Stimulated activated memory B cell treated with anti-CD40 and anti-IgM and Interleukin-4, amounts not matched to agents 10 μg/mL and 1 μg/mL and 100 μg/mL, for 72 hours (primary cell): ENCODE data around the gene KIF23.
"Not testable (repeated sequence)": the region's sequence is repeated elsewhere in the genome, so short reads cannot be mapped to it uniquely, and the experiment has no call there.

Source experiments
- ATAC-seq: fragments of 150-1000 bp; cut with Tn5 transposase; 2 replicates; pipeline ENCODE4 v1.10.0; 2021
- H3K27ac Mint-ChIP-seq: one replicate; pipeline ENCODE4 v1.8.0; 2022; ENCODE audit warnings: mild to moderate bottlenecking, mixed read lengths
- H3K27me3 Mint-ChIP-seq: one replicate; pipeline ENCODE4 v1.8.0; 2022; ENCODE audit warnings: mixed read lengths
- H3K36me3 Mint-ChIP-seq: one replicate; pipeline ENCODE4 v1.8.0; 2022; ENCODE audit warnings: mixed read lengths
- H3K4me1 Mint-ChIP-seq: one replicate; pipeline ENCODE4 v1.8.0; 2022; ENCODE audit warnings: mixed read lengths
- H3K4me3 Mint-ChIP-seq: one replicate; pipeline ENCODE4 v1.8.0; 2022; ENCODE audit warnings: mild to moderate bottlenecking, moderate library complexity, mixed read lengths
- H3K9me3 Mint-ChIP-seq: one replicate; pipeline ENCODE4 v1.8.0; 2022; ENCODE audit warnings: mixed read lengths

KIF23 gene

GRCh38 chr15:69413822-69414700, at the start of gene KIF23:
Gene KIF23 (plus strand): TSS chr15:69414349. CDS start chr15:69414466, 117 bp downstream.
- Mint-ChIP-seq H3K27me3 (no peaks in the 10 kb centered on the region), H3K4me3 (peak within 1 kb of the TSS; percentile 86), H3K9me3 (no peaks in the 10 kb centered on the region), H3K4me1 (peaks cover 7% of the 10 kb centered on the region), H3K27ac (peak within 1 kb of the TSS; percentile 82), H3K36me3 (no peaks in the 10 kb centered on the region)
- ATAC-seq, result peak; percentile 98

DNA sequence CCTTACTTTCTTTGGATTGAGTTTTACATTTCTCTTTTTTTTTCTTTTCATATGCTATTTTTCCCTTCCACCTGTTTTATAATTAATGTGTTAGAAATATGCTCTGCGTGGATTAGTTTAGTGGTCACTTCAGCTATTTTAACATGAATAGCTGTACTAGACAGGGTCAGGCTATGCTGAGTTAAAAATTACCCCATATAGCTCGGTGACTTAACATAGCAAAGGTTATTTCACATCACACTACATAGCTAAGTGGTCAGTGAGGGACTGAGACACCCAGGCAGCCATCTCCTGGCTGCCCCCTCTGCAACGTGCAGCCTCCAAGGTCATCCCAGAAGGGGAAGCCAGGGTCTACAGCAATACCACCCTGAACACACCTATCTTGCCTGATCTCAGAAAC, 46.9 kb upstream of the KIF23 start:
- H3K27me3 Mint-ChIP-seq, result peaks cover 27% of the 10 kb centered on the region
- H3K36me3 Mint-ChIP-seq, result no peaks in the 10 kb centered on the region
- no peak overlapping the region for H3K27ac Mint-ChIP-seq
- H3K4me3 Mint-ChIP-seq, result no peak overlapping the region
- peaks cover 3% of the 10 kb centered on the region for H3K9me3 Mint-ChIP-seq
- no peak for ATAC-seq
- no peaks in the 10 kb centered on the region for H3K4me1 Mint-ChIP-seq

DNA sequence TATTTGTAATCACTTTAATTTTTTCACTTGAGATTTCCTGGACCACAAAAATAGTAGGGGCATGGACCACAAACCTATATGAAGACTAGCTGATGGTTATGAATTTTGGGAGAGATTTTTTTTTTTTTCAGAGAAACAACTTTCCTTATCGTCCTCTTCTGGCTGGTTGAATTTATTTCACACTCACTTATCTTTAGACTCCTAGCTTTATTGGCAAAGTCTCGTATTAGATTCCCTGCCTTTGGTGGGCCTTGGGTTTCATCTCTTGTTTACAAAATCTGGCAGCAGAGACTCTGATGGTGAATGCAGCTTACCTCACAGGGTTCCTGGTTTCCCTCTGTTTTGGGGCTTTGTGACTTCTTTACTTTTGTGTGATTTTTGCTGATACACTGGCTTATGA, 44.5 kb upstream of the KIF23 start:
- H3K4me3 Mint-ChIP-seq, result no peak overlapping the region
- no peak overlapping the region for H3K27ac Mint-ChIP-seq
- H3K4me1 Mint-ChIP-seq, result no peaks in the 10 kb centered on the region
- no peak for ATAC-seq
- peaks cover 49% of the 10 kb centered on the region for H3K27me3 Mint-ChIP-seq
- H3K36me3 Mint-ChIP-seq, result no peaks in the 10 kb centered on the region
- peaks cover 7% of the 10 kb centered on the region for H3K9me3 Mint-ChIP-seq

DNA sequence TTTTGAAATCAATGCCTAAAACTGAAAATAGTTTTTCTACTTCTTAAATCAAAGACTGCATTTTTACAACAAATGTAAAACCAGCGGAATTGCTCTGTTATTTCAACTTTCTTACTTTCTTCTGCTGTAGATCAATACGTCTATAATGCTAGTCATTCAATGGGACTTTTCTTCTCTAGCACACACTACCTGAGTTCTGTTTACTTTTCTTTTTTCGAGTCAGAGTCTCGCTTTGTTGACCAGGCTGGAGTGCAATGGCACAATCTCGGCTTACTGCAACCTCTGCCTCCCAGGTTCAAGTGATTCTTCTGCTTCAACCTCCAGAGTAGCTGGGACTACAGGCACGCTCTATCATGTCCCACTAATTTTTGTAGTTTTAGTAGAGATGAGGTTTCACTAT, 40.7 kb upstream of the KIF23 start:
- Mint-ChIP-seq H3K9me3 (peaks cover 4% of the 10 kb centered on the region), H3K4me1 (no peaks in the 10 kb centered on the region), H3K36me3 (no peaks in the 10 kb centered on the region), H3K27me3 (peaks cover 43% of the 10 kb centered on the region), H3K27ac (no peak overlapping the region), H3K4me3 (no peak overlapping the region)
- ATAC-seq, result no peak

GRCh38 chr15:69375151-69375790, 38.9 kb upstream of the KIF23 start:
- Mint-ChIP-seq H3K9me3 (peaks cover 4% of the 10 kb centered on the region), H3K27ac (no peak overlapping the region), H3K36me3 (no peaks in the 10 kb centered on the region), H3K27me3 (peaks cover 56% of the 10 kb centered on the region), H3K4me3 (no peak overlapping the region), H3K4me1 (no peaks in the 10 kb centered on the region)
- ATAC-seq, result no peak

GRCh38 chr15:69377216-69377970, 36.8 kb upstream of the KIF23 start:
- no peak overlapping the region for H3K27ac Mint-ChIP-seq
- no peaks in the 10 kb centered on the region for H3K4me1 Mint-ChIP-seq
- peaks cover 4% of the 10 kb centered on the region for H3K9me3 Mint-ChIP-seq
- no peak overlapping the region for H3K4me3 Mint-ChIP-seq
- no peaks in the 10 kb centered on the region for H3K36me3 Mint-ChIP-seq
- no peak for ATAC-seq
- H3K27me3 Mint-ChIP-seq, result peaks cover 64% of the 10 kb centered on the region

- no peak for ATAC-seq
- H3K27me3 Mint-ChIP-seq, result peaks cover 37% of the 10 kb centered on the region
- no peak overlapping the region for H3K27ac Mint-ChIP-seq
- no peaks in the 10 kb centered on the region for H3K4me1 Mint-ChIP-seq
- H3K9me3 Mint-ChIP-seq, result no peaks in the 10 kb centered on the region
- H3K4me3 Mint-ChIP-seq, result no peak overlapping the region
- H3K36me3 Mint-ChIP-seq, result no peaks in the 10 kb centered on the region
Measured at GRCh38 chr15:69380100-69380725, 33.9 kb upstream of the KIF23 start.

- Mint-ChIP-seq H3K27me3 (peaks cover 36% of the 10 kb centered on the region), H3K4me1 (no peaks in the 10 kb centered on the region), H3K4me3 (no peak overlapping the region), H3K9me3 (no peaks in the 10 kb centered on the region), H3K27ac (no peak overlapping the region), H3K36me3 (no peaks in the 10 kb centered on the region)
- peak; percentile 15 for ATAC-seq
Measured at GRCh38 chr15:69380726-69381105, 33.4 kb upstream of the KIF23 start.

- peaks cover 27% of the 10 kb centered on the region for H3K27me3 Mint-ChIP-seq
- H3K9me3 Mint-ChIP-seq, H3K4me1 Mint-ChIP-seq, ATAC-seq, H3K4me3 Mint-ChIP-seq, H3K36me3 Mint-ChIP-seq, H3K27ac Mint-ChIP-seq: not testable (repeated sequence)
Measured at GRCh38 chr15:69382176-69382575, 32.0 kb upstream of the KIF23 start.

- not testable (repeated sequence) for ATAC-seq, H3K4me3 Mint-ChIP-seq, H3K9me3 Mint-ChIP-seq, H3K36me3 Mint-ChIP-seq, H3K27ac Mint-ChIP-seq, H3K4me1 Mint-ChIP-seq
- H3K27me3 Mint-ChIP-seq, result peaks cover 20% of the 10 kb centered on the region
Measured at GRCh38 chr15:69384066-69384465, 30.1 kb upstream of the KIF23 start.

- H3K36me3 Mint-ChIP-seq, result no peaks in the 10 kb centered on the region
- no peaks in the 10 kb centered on the region for H3K9me3 Mint-ChIP-seq
- H3K27ac Mint-ChIP-seq, result no peak overlapping the region
- peaks cover 12% of the 10 kb centered on the region for H3K27me3 Mint-ChIP-seq
- H3K4me3 Mint-ChIP-seq, result no peak overlapping the region
- ATAC-seq, result no peak
- no peaks in the 10 kb centered on the region for H3K4me1 Mint-ChIP-seq
Measured at GRCh38 chr15:69384626-69385598, 29.2 kb upstream of the KIF23 start.

GRCh38 chr15:69385831-69386230, 28.3 kb upstream of the KIF23 start:
- Mint-ChIP-seq H3K27ac (no peak overlapping the region), H3K4me3 (no peak overlapping the region), H3K9me3 (no peaks in the 10 kb centered on the region), H3K27me3 (peaks cover 2% of the 10 kb centered on the region), H3K4me1 (no peaks in the 10 kb centered on the region), H3K36me3 (no peaks in the 10 kb centered on the region)
- ATAC-seq, result no peak

GRCh38 chr15:69386284-69386683, 27.9 kb upstream of the KIF23 start:
- no peak overlapping the region for H3K4me3 Mint-ChIP-seq
- peaks cover 3% of the 10 kb centered on the region for H3K27me3 Mint-ChIP-seq
- no peaks in the 10 kb centered on the region for H3K36me3 Mint-ChIP-seq
- H3K27ac Mint-ChIP-seq, result no peak overlapping the region
- no peak for ATAC-seq
- H3K9me3 Mint-ChIP-seq, result no peaks in the 10 kb centered on the region
- no peaks in the 10 kb centered on the region for H3K4me1 Mint-ChIP-seq

- no peaks in the 10 kb centered on the region for H3K9me3 Mint-ChIP-seq
- H3K27me3 Mint-ChIP-seq, result peaks cover 8% of the 10 kb centered on the region
- no peak for ATAC-seq
- no peaks in the 10 kb centered on the region for H3K4me1 Mint-ChIP-seq
- H3K4me3 Mint-ChIP-seq, result no peak overlapping the region
- no peak overlapping the region for H3K27ac Mint-ChIP-seq
- H3K36me3 Mint-ChIP-seq, result no peaks in the 10 kb centered on the region
Measured at GRCh38 chr15:69388260-69388705, 25.9 kb upstream of the KIF23 start.
